ENCODE results near the gene GRAP2. TPM values are rescaled to one million over a fixed set of nuclear protein-coding genes. Genes with fewer than 3 reads are reported as not detected.

GRAP2 gene
- total and polyA plus RNA-seq, 2 of the 13 experiments (the other 11 are each of a cell fraction or from before 2014, with no cell fraction given), result 0.15 TPM; not detected in 1

DNA sequence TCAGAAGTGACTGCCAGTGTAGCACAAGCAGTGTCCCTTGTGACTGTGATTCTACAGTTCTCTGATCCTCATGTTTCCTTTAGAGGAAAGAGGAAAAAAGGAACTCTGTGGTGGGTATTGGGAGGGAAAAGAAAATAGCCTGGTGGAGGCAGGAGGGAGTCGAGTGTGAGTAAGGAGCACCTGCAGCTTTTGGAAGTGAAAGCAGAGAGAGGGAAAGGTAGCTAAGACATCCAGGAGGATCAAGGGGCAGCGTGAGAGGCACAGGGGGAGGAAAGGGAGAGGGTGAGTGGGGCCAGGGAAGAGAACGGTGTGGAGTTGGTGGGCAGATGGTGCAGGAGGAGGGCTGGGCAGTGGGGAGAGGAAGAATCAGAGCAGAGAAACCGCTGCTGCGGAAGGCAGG lies 71.8 kb downstream of the GRAP2 start:
- no peak overlapping the region for H2AFZ ChIP-seq (ENCODE audit: low read length)
- TF ChIP-seq MYPOP (CRISPR knock-in tag; IDR thresholded peaks at IDR 0.05) (no peak), PHB2 (IDR thresholded peaks at IDR 0.05; ENCODE audit: partially characterized antibody) (no peak)
- intact Hi-C loops (cut with micrococcal nuclease; ENCODE audit: unreplicated experiment) (no loop called here), in situ Hi-C loops (cut with HindIII; ENCODE audit: extremely low pct_ligation_motif_present, low pct_unique_long_range_greater_than_20kb) (no loop called here)
- H3K9me3 ChIP-seq (ENCODE audit: low read length), result no peaks in the 10 kb centered on the region
- DNase-seq (ENCODE audit: low spot score), result no peak
- BruUV-seq (replicated peaks), result no TSS peak
- H4K20me1 ChIP-seq (ENCODE audit: insufficient read depth, low read length), result no peaks in the 10 kb centered on the region
- no peak overlapping the region for H3K27ac ChIP-seq (ENCODE audit: extremely low read length, insufficient read depth, low read length)
- H3K4me1 ChIP-seq (ENCODE audit: insufficient read depth, low read length), result no peaks in the 10 kb centered on the region
- no peak overlapping the region for H3K9ac ChIP-seq (ENCODE audit: insufficient read depth, low read depth, low read length)
- WGBS (ENCODE audit: low lambda C conversion rate), result 31% methylated on average over 5 of the region's 5 CpGs
- no peak for FAIRE-seq
- peaks cover 8 to 41% of the 10 kb centered on the region in 2 experiments; a peak in 4 of 5 replicates for H3K27me3 ChIP-seq (ENCODE audit: control insufficient read depth in 1 of 2, insufficient read depth in 2 of 2, low read length in 2 of 2)
- H3K79me2 ChIP-seq (ENCODE audit: insufficient read depth, low read length), result no peaks in the 10 kb centered on the region
- CTCF ChIA-PET (ENCODE audit: low intra/inter-chr PET ratio, low total read pairs), result no interaction called here
- H3K36me3 ChIP-seq (replicated peaks in 1 of 2; ENCODE audit: control insufficient read depth in 1 of 2, insufficient read depth in 2 of 2, low read length in 2 of 2), result no peaks in the 10 kb centered on the region
- no peak overlapping the region for H3K4me2 ChIP-seq (ENCODE audit: low read depth, low read length)
- POLR2A ChIA-PET, result no interaction called here
- no peak for ATAC-seq
- no peak overlapping the region for H3K4me3 ChIP-seq (replicated peaks in 1 of 3; ENCODE audit: insufficient read depth in 1 of 3, low read depth in 2 of 3, low read length in 3 of 3)

GRCh38 chr22:39973656-39974055 lies 72.8 kb downstream of the GRAP2 start:
- ChIA-PET CTCF (ENCODE audit: low intra/inter-chr PET ratio, low total read pairs) (no interaction called here), POLR2A (no interaction called here)
- TF ChIP-seq, protein P1, sequence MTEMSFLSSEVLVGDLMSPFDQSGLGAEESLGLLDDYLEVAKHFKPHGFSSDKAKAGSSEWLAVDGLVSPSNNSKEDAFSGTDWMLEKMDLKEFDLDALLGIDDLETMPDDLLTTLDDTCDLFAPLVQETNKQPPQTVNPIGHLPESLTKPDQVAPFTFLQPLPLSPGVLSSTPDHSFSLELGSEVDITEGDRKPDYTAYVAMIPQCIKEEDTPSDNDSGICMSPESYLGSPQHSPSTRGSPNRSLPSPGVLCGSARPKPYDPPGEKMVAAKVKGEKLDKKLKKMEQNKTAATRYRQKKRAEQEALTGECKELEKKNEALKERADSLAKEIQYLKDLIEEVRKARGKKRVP (CRISPR knock-in tag; IDR thresholded peaks at IDR 0.05), result no peak
- no peak for TF ChIP-seq MEIS2 (CRISPR knock-in tag; IDR thresholded peaks at IDR 0.05)
- no peak for TF ChIP-seq ZNF281 (CRISPR knock-in tag; IDR thresholded peaks at IDR 0.05; ENCODE audit: borderline replicate concordance)
- no peak for TF ChIP-seq ZBTB14 (CRISPR knock-in tag; IDR thresholded peaks at IDR 0.05)
- no peak for TF ChIP-seq CEBPB (IDR thresholded peaks at IDR 0.05; ENCODE audit: borderline replicate concordance, low read depth, low read length)
- TF ChIP-seq PREB (CRISPR knock-in tag; IDR thresholded peaks at IDR 0.05), result no peak
- no peak for TF ChIP-seq ZNF331 (CRISPR knock-in tag; IDR thresholded peaks at IDR 0.05)
- TF ChIP-seq ATRX (CRISPR knock-in tag; IDR thresholded peaks at IDR 0.05; ENCODE audit: borderline replicate concordance), result no peak
- TF ChIP-seq NKX3-1 (CRISPR knock-in tag; IDR thresholded peaks at IDR 0.05), result no peak
- intact Hi-C loops (cut with micrococcal nuclease; ENCODE audit: unreplicated experiment) (no loop called here), in situ Hi-C loops (cut with HindIII; ENCODE audit: extremely low pct_ligation_motif_present, low pct_unique_long_range_greater_than_20kb) (no loop called here)
- no peak overlapping the region for H2AFZ ChIP-seq (ENCODE audit: low read length)
- H3K4me3 ChIP-seq (replicated peaks in 1 of 3; ENCODE audit: insufficient read depth in 1 of 3, low read depth in 2 of 3, low read length in 3 of 3), result no peak overlapping the region
- H3K4me2 ChIP-seq (ENCODE audit: low read depth, low read length), result no peak overlapping the region
- no peak for ATAC-seq
- FAIRE-seq, result no peak
- no peak overlapping the region for H3K27ac ChIP-seq (ENCODE audit: extremely low read length, insufficient read depth, low read length)
- H3K9ac ChIP-seq (ENCODE audit: insufficient read depth, low read depth, low read length), result no peak overlapping the region
- no peak for DNase-seq (ENCODE audit: low spot score)
- H3K4me1 ChIP-seq (ENCODE audit: insufficient read depth, low read length), result no peaks in the 10 kb centered on the region
- no peaks in the 10 kb centered on the region for H3K79me2 ChIP-seq (ENCODE audit: insufficient read depth, low read length)
- WGBS (ENCODE audit: low lambda C conversion rate), result 35% methylated on average over 4 of the region's 5 CpGs
- no peaks in the 10 kb centered on the region for H3K36me3 ChIP-seq (replicated peaks in 1 of 2; ENCODE audit: control insufficient read depth in 1 of 2, insufficient read depth in 2 of 2, low read length in 2 of 2)
- H3K9me3 ChIP-seq (ENCODE audit: low read length), result no peaks in the 10 kb centered on the region
- peaks cover 8 to 41% of the 10 kb centered on the region in 2 experiments; a peak in 4 of 5 replicates for H3K27me3 ChIP-seq (ENCODE audit: control insufficient read depth in 1 of 2, insufficient read depth in 2 of 2, low read length in 2 of 2)
- BruUV-seq (replicated peaks), result no TSS peak
- no peaks in the 10 kb centered on the region for H4K20me1 ChIP-seq (ENCODE audit: insufficient read depth, low read length)

Data from HepG2 (cell line).